ENCODE data around the gene ARHGAP23. TPM values are rescaled to one million over a fixed set of nuclear protein-coding genes. Genes with fewer than 3 reads are reported as not detected.

The ARHGAP23 gene
- total RNA-seq, 2 donors from 2014 or later: 9.4 to 18.0 TPM

GRCh38 chr17:38459567-38459966, 31.3 kb downstream of the ARHGAP23 start:
- Mint-ChIP-seq H3K4me1 (peaks cover 31% of the 10 kb centered on the region), H3K27me3 (ENCODE audit: insufficient read depth) (peaks cover 8% of the 10 kb centered on the region), H3K27ac (no peak overlapping the region), H3K36me3 (ENCODE audit: low read depth) (peaks cover 6% of the 10 kb centered on the region), H3K4me3 (no peak overlapping the region), H3K9me3 (no peaks in the 10 kb centered on the region)
- Histone ChIP-seq H3K27me3 (ENCODE audit: control insufficient read depth, insufficient read depth, low read length, poor library complexity, severe bottlenecking) (no peaks in the 10 kb centered on the region), H3K9me3 (ENCODE audit: control insufficient read depth, low read length) (no peaks in the 10 kb centered on the region), H3K27ac (ENCODE audit: low read depth, low read length) (peak overlapping the region; percentile 38), H3K4me3 (ENCODE audit: low read length) (no peak overlapping the region), H3K36me3 (ENCODE audit: control insufficient read depth, insufficient read depth, low read length) (peaks cover 3% of the 10 kb centered on the region), H3K4me1 (ENCODE audit: control insufficient read depth, insufficient read depth, low read length) (peaks cover 26% of the 10 kb centered on the region), H3K9ac (ENCODE audit: extremely low read depth, low read length, poor library complexity, severe bottlenecking) (no peak overlapping the region)
- no peak for TF ChIP-seq CTCF (conservative IDR thresholded peaks at IDR 0.05)
- DNase-seq: no peak
- 78 to 79% methylated on average over 6 of the region's 6 CpGs for WGBS, 2 experiments (ENCODE audit: insufficient coverage in 1 of 2, insufficient read length in 1 of 2)

DNA sequence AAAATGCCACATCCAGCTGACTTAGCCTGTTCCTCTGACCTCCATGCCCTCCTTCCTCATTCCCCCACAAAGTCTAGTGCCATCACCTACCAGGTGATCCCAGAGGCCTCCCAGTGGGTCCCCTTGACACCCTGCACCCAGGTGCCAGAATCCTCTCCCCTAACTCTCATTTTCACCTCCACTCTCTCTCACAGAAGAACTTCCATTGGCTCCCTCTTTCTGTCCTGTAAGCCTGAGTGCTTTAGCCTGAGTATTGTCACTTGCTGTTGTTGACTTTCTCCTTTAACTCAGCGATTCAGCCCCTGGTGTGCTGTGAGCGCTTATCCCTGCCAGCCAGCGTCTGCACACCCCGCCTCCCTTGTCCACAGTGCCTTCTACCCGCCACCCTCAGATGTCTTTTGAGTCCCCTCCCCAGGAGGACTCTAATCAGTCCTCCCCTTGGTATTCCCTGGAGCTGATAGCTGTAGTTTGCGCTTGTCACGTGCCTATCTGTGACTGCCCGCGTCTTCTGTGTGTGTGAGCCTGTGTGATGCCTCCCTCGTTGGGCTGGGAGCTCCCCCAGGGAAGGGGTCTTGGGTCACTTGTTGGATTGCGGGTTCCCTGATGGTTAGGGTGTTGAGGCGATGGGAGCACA, 31.9 kb downstream of the ARHGAP23 start:
- Mint-ChIP-seq H3K36me3 (ENCODE audit: low read depth) (peaks cover 6% of the 10 kb centered on the region), H3K27ac (peak overlapping the region; percentile 22), H3K9me3 (no peaks in the 10 kb centered on the region), H3K27me3 (ENCODE audit: insufficient read depth) (peaks cover 2% of the 10 kb centered on the region), H3K4me3 (no peak overlapping the region), H3K4me1 (peaks cover 27% of the 10 kb centered on the region)
- Histone ChIP-seq H3K27me3 (ENCODE audit: control insufficient read depth, insufficient read depth, low read length, poor library complexity, severe bottlenecking) (no peaks in the 10 kb centered on the region), H3K9ac (ENCODE audit: extremely low read depth, low read length, poor library complexity, severe bottlenecking) (no peak overlapping the region), H3K4me3 (ENCODE audit: low read length) (no peak overlapping the region), H3K9me3 (ENCODE audit: control insufficient read depth, low read length) (no peaks in the 10 kb centered on the region), H3K36me3 (ENCODE audit: control insufficient read depth, insufficient read depth, low read length) (peaks cover 3% of the 10 kb centered on the region), H3K4me1 (ENCODE audit: control insufficient read depth, insufficient read depth, low read length) (peaks cover 20% of the 10 kb centered on the region), H3K27ac (ENCODE audit: low read depth, low read length) (no peak overlapping the region)
- no peak for TF ChIP-seq CTCF (conservative IDR thresholded peaks at IDR 0.05)
- 78% methylated on average over 7 to 12 of the region's 12 CpGs for WGBS, 2 experiments (ENCODE audit: insufficient coverage in 1 of 2, insufficient read length in 1 of 2)
- DNase-seq: no peak

DNA sequence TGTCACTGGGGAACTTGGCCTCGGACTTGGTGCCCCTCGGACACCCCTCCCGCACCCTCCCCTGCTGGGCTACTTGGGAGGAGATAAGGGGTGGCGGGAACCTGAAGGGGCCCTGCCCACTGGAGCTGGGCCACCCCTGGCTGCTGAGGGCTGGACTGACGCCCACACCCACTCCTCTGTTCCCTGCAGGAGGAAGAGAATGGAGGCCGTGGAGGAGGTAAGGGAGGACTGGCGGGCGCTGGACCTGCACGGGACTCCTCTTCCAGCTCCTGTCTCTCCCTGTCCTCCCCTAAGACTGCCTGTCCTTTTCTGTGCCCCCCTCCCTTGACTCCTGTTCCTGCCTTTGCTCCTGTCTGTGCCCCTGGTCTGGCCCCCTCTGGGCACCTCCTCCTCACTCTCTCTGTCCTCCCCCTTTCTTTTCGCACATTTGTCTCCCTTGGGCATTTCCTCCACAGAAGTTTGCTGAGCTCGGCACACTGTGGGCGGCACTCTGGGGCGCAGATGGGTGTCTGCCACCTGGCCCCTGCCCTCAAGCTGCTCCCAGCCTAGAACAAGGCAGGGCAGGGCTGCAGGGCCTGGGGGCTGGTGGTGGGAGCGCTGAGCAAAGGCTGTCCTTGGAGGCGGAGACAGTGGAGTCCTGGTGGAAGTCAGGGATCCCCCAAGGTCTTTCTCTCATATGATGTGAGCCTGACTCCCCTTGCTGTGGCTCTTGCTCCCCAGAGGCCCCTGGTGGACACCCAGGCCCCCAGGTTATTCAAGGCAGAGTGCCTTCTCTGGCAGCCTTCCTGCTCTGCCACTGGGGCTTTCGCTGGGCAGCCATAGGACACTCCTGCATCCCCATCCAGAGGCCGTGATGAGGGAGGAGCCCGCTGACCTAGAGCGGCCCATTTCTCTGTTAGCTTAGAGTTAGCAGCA, 32.7 kb downstream of the ARHGAP23 start:
- Histone ChIP-seq H3K27me3 (ENCODE audit: control insufficient read depth, insufficient read depth, low read length, poor library complexity, severe bottlenecking) (no peaks in the 10 kb centered on the region), H3K9me3 (ENCODE audit: control insufficient read depth, low read length) (no peaks in the 10 kb centered on the region), H3K4me3 (ENCODE audit: low read length) (no peak overlapping the region), H3K4me1 (ENCODE audit: control insufficient read depth, insufficient read depth, low read length) (peaks cover 12% of the 10 kb centered on the region), H3K36me3 (ENCODE audit: control insufficient read depth, insufficient read depth, low read length) (peaks cover 3% of the 10 kb centered on the region), H3K27ac (ENCODE audit: low read depth, low read length) (no peak overlapping the region), H3K9ac (ENCODE audit: extremely low read depth, low read length, poor library complexity, severe bottlenecking) (no peak overlapping the region)
- Mint-ChIP-seq H3K4me3 (no peak overlapping the region), H3K27ac (peak overlapping the region; percentile 22), H3K9me3 (no peaks in the 10 kb centered on the region), H3K4me1 (peaks cover 22% of the 10 kb centered on the region), H3K27me3 (ENCODE audit: insufficient read depth) (peaks cover 2% of the 10 kb centered on the region), H3K36me3 (ENCODE audit: low read depth) (peaks cover 6% of the 10 kb centered on the region)
- 95 to 100% methylated on average over 8 to 19 of the region's 19 CpGs for WGBS, 2 experiments (ENCODE audit: insufficient coverage in 1 of 2, insufficient read length in 1 of 2)
- no peak for DNase-seq
- TF ChIP-seq CTCF (conservative IDR thresholded peaks at IDR 0.05): no peak

Data from endodermal cell (in vitro differentiated cells).